PC-9 (cell line): ENCODE measurements around the gene SPSB3. TPM values are rescaled to one million over a fixed set of nuclear protein-coding genes. Genes with fewer than 3 reads are reported as not detected.

Source experiments
- BruUV-seq: library from RNA; stranded (reverse); fragments of 400-500 nt; replicated peaks from 2 replicates; lab custom pipeline; 2021; lab: Mats Ljungman, UMichigan
- CTCF ChIA-PET: fragments of 300-600 bp; sonication (Branson Sonifier 250); formaldehyde crosslinking; loops from one replicate; lab custom pipeline; 2022; ENCODE audit warnings: antibody characterized with exemption; lab: Charles Lee
- POLR2A ChIA-PET: fragments of 300-600 bp; sonication (Branson Sonifier 250); formaldehyde crosslinking; loops from one replicate; lab custom pipeline; 2022; ENCODE audit warnings: antibody characterized with exemption; ENCODE audit not compliant: unreplicated experiment; lab: Charles Lee
- DNase-seq, 2 experiments: peaks; one replicate each; pipeline versions ENCODE4 v3.0.0 to v3.0.0-alpha.2; 2015 to 2022; ENCODE audit warnings: mixed read lengths in 1 of 2
- H2AFZ ChIP-seq: fragments of 200-600 bp; sonication (generic); 2 replicates; pipeline ENCODE4 v1.8.1; 2017; ENCODE audit warnings: antibody characterized with exemption
- H3F3A ChIP-seq: fragments of 200-600 bp; sonication (generic); 2 replicates; pipeline ENCODE4 v1.8.1; 2017; ENCODE audit warnings: antibody characterized with exemption, mild to moderate bottlenecking, low read depth; ENCODE audit not compliant: insufficient read depth
- H3K27ac ChIP-seq: fragments of 200-600 bp; sonication (generic); 2 replicates; pipeline ENCODE4 v1.6.1; 2016; ENCODE audit warnings: mixed run types
- H3K27me3 ChIP-seq: fragments of 200-600 bp; sonication (generic); 2 replicates; pipeline ENCODE4 v1.6.1; 2016; ENCODE audit warnings: low read depth, mixed run types; ENCODE audit not compliant: insufficient read depth
- H3K36me3 ChIP-seq: fragments of 200-600 bp; sonication (generic); 2 replicates; pipeline ENCODE4 v1.6.1; 2016; ENCODE audit warnings: low read depth, mixed run types
- H3K4me1 ChIP-seq: fragments of 200-600 bp; sonication (generic); replicated peaks from 2 replicates; pipeline ENCODE4 v1.6.1; 2016; ENCODE audit warnings: mixed run types; ENCODE audit not compliant: insufficient read depth
- H3K4me2 ChIP-seq: fragments of 200-600 bp; sonication (generic); 2 replicates; pipeline ENCODE4 v1.6.1; 2017; ENCODE audit warnings: mixed run types
- H3K4me3 ChIP-seq: fragments of 200-600 bp; sonication (generic); 2 replicates; pipeline ENCODE4 v1.6.1; 2016; ENCODE audit warnings: mixed run types
- H3K79me2 ChIP-seq: fragments of 200-600 bp; sonication (generic); 2 replicates; pipeline ENCODE4 v1.6.1; 2017; ENCODE audit warnings: low read depth, mixed run types
- H3K9me2 ChIP-seq: fragments of 200-600 bp; sonication (generic); 2 replicates; pipeline ENCODE4 v1.8.1; 2017; ENCODE audit warnings: mild to moderate bottlenecking; ENCODE audit not compliant: insufficient read depth
- H3K9me3 ChIP-seq: fragments of 200-600 bp; sonication (generic); 2 replicates; pipeline ENCODE4 v1.8.1; 2016; ENCODE audit warnings: low read depth; ENCODE audit not compliant: insufficient read depth
- H4K20me1 ChIP-seq: fragments of 200-600 bp; sonication (generic); 2 replicates; pipeline ENCODE4 v1.8.1; 2017; ENCODE audit not compliant: insufficient read depth
- EZH2 ChIP-seq: fragments of 200-600 bp; sonication (generic); IDR thresholded peaks from 2 replicates; pipeline ENCODE4 v1.8.0; 2017; ENCODE audit warnings: antibody characterized with exemption, low read depth
- intact Hi-C: fragments of 100-400 bp; cut with micrococcal nuclease; formaldehyde crosslinking; loops from one replicate; pipeline ENCODE4 v1.10.0; 2022; ENCODE audit not compliant: unreplicated experiment
- total RNA-seq: library from RNA; stranded (reverse); gene quantifications from 2 replicates; pipeline ENCODE4 v1.2.3, GENCODE V29; 2021
- TF ChIP-seq, protein P1 (sequence below): fragments of 200-600 bp; sonication (generic); conservative IDR thresholded peaks from 2 replicates; pipeline ENCODE4 v1.6.1; 2017; ENCODE audit warnings: mixed run types, antibody characterized with exemption, mild to moderate bottlenecking, moderate library complexity

Gene SPSB3
- total RNA-seq, 1 experiment from 2014 or later = 58.2 TPM

GRCh38 chr16:1744338-1744840, 38.0 kb downstream of the SPSB3 start:
- Histone ChIP-seq H3K4me1 (peaks cover 49% of the 10 kb centered on the region), H4K20me1 (no peaks in the 10 kb centered on the region), H3K79me2 (0 out of 2 replicates have a peak, but pooled peaks cover 8% of the 10 kb centered on the region), H3K4me3 (no peak overlapping the region), H3K36me3 (no peaks in the 10 kb centered on the region; the same call in 1 of the 2 replicates), H3K9me2 (no peaks in the 10 kb centered on the region), H3K27ac (peak overlapping the region; percentile 100), H3F3A (peaks cover 44% of the 10 kb centered on the region), H3K9me3 (no peaks in the 10 kb centered on the region), H2AFZ (no peak overlapping the region), H3K27me3 (no peaks in the 10 kb centered on the region), H3K4me2 (peak overlapping the region; percentile 88)
- intact Hi-C loops = no loop called here
- POLR2A ChIA-PET = interaction anchor here (0.6 to 0.9 kb wide), 7 partner anchors 21 to 447 kb away, joined by 3 to 6 read pairs (median 3); no protein-coding TSS in a partner anchor
- CTCF ChIA-PET = interaction anchor here (0.5 to 1.1 kb wide), 4 partner anchors 27 to 398 kb away, joined by 3 to 7 read pairs (median 4); partner anchors contain the start of gene MAPK8IP3
- no TSS peak for BruUV-seq
- TF ChIP-seq, protein P1, sequence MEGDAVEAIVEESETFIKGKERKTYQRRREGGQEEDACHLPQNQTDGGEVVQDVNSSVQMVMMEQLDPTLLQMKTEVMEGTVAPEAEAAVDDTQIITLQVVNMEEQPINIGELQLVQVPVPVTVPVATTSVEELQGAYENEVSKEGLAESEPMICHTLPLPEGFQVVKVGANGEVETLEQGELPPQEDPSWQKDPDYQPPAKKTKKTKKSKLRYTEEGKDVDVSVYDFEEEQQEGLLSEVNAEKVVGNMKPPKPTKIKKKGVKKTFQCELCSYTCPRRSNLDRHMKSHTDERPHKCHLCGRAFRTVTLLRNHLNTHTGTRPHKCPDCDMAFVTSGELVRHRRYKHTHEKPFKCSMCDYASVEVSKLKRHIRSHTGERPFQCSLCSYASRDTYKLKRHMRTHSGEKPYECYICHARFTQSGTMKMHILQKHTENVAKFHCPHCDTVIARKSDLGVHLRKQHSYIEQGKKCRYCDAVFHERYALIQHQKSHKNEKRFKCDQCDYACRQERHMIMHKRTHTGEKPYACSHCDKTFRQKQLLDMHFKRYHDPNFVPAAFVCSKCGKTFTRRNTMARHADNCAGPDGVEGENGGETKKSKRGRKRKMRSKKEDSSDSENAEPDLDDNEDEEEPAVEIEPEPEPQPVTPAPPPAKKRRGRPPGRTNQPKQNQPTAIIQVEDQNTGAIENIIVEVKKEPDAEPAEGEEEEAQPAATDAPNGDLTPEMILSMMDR = no peak
- no peak for TF ChIP-seq EZH2
- no peak for DNase-seq

DNA sequence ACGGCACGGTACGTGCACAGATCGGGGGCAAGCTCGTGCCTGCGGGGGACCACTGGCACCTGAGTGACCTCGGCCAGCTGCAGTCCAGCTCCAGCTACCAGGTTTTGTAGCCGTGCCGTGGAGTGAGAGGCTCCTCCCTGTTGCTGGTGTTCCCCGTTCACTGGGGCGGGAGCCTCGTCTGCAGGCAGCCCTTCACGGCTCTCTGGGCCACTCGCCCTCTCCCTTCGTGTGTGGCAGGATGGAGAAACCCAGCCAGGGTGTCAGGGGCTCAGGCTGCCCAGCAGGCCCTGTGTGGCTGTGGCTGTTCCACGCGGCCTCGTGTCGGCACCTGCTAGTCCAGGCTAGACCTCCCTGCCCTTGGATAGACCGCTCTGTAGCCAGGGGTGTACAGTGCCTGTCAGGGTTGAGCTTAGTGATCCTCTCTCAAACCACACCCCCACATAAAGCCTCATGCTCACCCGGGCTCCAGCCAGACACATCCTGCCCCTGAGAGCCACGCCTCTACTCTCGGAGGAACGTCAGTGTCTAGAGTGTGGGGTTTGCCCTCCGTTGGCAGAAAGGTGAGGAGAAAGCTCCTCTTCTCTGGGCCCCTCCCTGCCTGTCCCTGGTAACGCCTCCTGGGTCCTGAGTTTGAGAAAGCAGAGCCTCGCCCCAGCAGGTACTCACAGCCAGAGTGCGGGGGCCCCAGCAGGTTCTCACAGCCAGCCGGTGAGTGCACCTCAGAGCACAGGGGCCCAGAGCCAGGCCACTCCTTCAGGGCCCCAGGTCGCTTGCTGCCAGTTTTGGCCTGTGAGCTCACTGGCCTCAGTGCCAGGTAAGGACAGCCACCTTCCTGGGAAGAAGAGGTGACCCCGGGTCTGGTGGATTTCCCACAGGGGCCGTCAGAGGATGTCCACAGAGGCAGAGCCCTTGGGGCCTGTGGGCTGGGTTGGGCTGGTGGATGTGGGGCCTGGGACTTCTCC, 38.7 kb downstream of the SPSB3 start:
- intact Hi-C loops = no loop called here
- Histone ChIP-seq H3K79me2 (0 out of 2 replicates have a peak, but pooled peaks cover 5% of the 10 kb centered on the region), H3K9me3 (no peaks in the 10 kb centered on the region), H3K4me3 (no peak overlapping the region), H3K27me3 (no peaks in the 10 kb centered on the region), H3K27ac (peak overlapping the region; percentile 100), H3K9me2 (no peaks in the 10 kb centered on the region), H3K4me2 (peak overlapping the region; percentile 88), H3K4me1 (peaks cover 49% of the 10 kb centered on the region), H2AFZ (no peak overlapping the region), H4K20me1 (no peaks in the 10 kb centered on the region), H3K36me3 (no peaks in the 10 kb centered on the region; the same call in 1 of the 2 replicates), H3F3A (peaks cover 51% of the 10 kb centered on the region)
- DNase-seq = peak in 1 of 2 experiments; percentile 86
- CTCF ChIA-PET = interaction anchor here (0.5 to 1.1 kb wide), 6 partner anchors 11 to 398 kb away, joined by 3 to 7 read pairs (median 4); partner anchors contain the start of genes JPT2 and MAPK8IP3
- TF ChIP-seq, protein P1 = no peak
- TF ChIP-seq EZH2 = no peak
- POLR2A ChIA-PET = interaction anchor here (0.6 to 0.9 kb wide), 9 partner anchors 20 to 446 kb away, joined by 3 to 6 read pairs (median 4); partner anchors contain the start of gene MAPK8IP3
- no TSS peak for BruUV-seq

GRCh38 chr16:1741553-1742165, 40.7 kb downstream of the SPSB3 start:
- Histone ChIP-seq H3K4me1 (peaks cover 34% of the 10 kb centered on the region), H2AFZ (no peak overlapping the region), H3F3A (peaks cover 57% of the 10 kb centered on the region), H3K27me3 (no peaks in the 10 kb centered on the region), H3K9me3 (no peaks in the 10 kb centered on the region), H3K4me2 (no peak overlapping the region), H3K9me2 (no peaks in the 10 kb centered on the region), H3K27ac (no peak overlapping the region), H3K79me2 (0 out of 2 replicates have a peak, but pooled peaks cover 4% of the 10 kb centered on the region), H3K4me3 (no peak overlapping the region), H3K36me3 (no peaks in the 10 kb centered on the region; the same call in 1 of the 2 replicates), H4K20me1 (no peaks in the 10 kb centered on the region)
- no TSS peak for BruUV-seq
- ChIA-PET CTCF (interaction anchor here (0.6 kb wide), 1 partner anchor 379 kb away, joined by 5 read pairs; no protein-coding TSS in a partner anchor), POLR2A (no interaction called here)
- no peak for TF ChIP-seq EZH2
- TF ChIP-seq, protein P1 = no peak
- intact Hi-C loops = no loop called here
- no peak for DNase-seq
